Stimulated activated CD8-positive, alpha-beta memory T cell treated with anti-CD3 and anti-CD28 coated beads, Interleukin-12 subunit alpha, Interleukin-12 subunit beta, amount 100 ng/mL, for 24 hours (primary cell): Measurements from ENCODE around the gene NKPD1.

Experiments
- DNase-seq: peaks from one replicate; pipeline ENCODE4 v3.0.0-alpha.2; 2020; ENCODE audit errors: extremely low read depth

NKPD1 gene

DNA sequence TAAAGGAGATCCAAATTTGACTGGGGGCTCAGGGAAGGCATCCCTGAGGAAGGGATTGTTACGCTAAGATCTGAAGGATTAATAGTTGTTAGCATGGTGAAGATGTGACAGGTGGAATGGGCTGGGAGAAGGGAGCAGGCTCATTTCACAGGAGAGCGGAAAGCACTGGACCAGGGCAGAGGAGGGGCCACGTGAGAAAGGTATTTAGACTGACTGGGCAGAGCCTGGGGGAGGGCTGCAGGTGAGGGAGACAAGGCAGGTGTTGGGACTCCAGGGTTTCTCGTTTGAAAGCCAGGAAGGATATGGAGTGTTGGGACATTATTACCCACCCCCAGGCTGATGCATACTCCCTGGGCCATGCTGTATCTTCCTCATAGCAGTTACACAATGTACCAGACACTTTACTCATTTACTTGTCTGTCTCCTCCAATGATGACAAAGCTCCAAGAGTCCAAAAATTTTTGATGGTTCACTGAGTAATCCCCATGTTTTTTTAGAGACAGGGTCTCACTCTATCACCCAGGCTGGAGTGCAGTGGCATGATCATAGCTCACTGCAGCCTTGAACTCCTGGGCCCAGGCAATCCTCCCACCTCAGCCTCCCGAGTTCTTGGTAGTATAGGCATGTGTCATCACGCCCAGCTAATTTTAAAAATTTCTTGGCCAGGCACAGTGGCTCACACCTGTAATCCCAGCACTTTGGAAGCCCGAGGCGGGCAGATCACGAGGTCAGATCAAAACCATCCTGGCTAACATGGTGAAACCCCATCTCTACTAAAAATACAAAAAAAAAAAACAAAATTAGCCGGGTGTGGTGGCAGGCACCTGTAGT is 14.9 kb upstream of the NKPD1 start:
- no peak for DNase-seq

DNA sequence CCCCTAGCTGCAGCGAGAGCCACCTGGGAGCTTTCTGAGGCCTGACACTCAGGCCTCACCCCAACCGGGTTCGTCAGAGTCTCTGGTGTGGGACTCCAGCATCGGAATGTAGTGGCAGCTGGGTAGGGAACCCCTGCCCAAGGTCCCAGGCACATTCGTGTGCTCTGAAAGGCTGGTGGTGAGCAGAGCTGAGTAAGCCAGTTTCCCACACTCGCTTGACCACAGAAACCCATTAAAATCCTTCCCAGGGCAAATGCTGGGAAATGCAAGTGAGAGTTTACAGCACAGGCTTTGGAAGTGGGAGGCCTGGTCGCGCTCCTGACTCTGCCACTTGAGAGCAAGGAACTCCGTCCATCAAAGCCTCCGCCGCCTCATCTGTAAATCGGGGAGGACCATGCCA is 13.0 kb upstream of the NKPD1 start:
- no peak for DNase-seq

DNA sequence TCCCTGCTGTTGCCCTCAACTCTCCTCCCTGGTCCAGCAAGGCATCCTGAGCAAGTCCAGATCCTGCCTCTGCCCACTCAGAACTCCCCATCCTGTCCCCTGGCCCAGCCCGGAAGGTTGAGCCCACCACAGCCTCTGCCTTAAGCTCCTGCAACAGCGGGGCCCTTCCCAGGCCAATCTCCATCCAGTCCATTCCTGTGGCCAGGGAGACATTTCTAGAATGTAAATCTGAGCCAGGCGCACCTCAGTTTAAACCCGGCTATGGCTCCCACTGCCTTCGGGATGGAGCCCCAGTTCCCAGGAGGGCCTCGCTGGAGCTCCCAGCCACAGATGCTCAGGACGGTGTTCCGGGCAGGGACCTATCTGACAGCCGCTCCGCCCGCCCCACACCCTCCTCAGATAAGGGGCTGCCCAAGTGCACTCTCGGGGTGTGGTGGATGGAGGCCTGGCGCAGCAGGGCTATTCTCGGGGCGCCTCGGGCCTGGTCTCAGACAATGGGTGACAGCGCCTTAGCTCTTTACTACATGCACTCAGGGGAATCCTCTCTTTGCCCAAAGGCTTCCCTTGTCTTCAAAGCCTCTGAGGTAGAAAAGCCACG is 11.9 kb upstream of the NKPD1 start:
- DNase-seq, result no peak

DNA sequence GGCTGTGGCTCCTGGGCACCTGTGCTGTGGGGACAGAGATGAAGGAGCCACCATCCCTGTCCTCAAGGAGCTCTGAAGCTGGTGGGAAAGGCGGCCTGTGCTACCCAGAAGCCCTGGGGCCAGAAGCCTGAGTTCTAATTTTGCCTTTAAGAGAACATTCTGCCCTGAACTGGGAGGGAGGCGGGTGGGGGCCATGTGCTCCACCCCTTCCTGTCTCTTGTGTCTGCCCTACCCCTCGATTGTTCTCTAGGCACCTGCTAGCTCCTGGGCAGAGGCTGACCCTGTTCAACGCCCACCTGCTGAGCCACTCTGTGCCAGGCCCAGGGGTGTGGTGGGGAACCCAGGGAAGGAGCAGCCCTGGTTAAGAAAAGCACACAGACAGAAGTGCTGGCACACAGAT is 11.4 kb upstream of the NKPD1 start:
- no peak for DNase-seq

DNA sequence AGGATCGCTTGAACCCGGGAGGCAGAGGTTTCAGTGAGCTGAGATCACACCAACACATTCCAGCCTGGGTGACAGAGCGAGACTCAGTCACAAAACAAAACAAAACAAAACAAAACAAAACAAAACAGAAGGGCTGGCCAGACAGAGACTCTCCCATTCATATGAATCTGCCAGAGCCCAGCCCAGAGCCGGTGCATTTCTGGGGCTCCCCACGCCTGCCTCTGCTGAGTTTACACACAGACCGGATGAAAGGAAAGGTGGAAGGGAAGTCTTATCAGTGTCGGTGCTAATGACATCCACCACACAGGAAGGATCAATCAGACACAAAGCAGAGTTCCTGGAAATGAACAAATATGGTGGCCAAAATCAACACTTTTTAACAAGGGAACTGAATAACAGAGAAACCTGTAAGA is 10.4 kb upstream of the NKPD1 start:
- DNase-seq, result no peak

DNA sequence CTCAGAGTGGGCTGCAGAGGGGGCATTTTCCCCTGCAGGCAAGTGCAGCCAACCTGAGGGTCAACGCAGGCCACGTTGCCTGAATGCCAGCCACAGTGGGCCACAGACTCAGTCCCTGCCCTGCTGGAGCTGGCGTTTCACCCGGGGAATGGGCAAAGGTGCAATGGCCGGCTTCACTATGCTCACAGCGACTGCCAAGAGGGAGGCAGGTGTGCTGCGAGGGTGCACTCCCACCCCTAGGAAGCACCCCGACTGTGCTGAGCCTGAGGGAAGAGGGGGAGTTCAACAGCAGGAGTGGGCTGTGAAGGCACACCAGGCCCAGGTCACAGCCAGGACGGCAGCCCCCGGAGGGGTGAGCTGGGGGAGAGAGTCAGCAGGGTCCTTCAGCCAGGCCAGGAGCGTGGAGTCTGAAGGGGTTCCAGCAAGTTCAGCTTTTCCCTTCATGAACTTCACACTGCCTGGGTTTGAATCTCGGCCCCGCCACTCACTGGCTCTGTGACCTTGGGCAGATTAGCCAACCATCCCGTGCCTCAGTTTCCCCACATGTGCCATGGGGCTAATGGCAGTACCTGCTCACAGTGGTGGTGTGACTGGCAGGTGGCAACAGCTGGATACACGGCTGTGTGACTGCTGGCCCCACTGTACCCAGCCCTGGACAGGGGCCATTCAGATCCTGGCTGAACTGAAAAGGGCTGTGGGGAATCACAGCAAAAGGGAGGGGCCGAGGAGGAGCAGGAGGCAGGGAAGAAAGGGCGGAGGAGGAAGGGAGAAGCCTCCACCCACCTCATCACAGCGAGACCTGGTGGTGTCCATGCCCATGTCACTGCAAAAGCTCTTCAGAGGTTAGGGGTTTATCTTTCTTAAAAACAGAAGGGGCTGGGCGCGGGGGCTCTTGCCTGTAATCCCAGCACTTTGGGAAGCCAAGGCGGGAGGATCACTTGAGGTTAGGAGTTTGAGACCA is 9.6 kb upstream of the NKPD1 start:
- no peak for DNase-seq

DNA sequence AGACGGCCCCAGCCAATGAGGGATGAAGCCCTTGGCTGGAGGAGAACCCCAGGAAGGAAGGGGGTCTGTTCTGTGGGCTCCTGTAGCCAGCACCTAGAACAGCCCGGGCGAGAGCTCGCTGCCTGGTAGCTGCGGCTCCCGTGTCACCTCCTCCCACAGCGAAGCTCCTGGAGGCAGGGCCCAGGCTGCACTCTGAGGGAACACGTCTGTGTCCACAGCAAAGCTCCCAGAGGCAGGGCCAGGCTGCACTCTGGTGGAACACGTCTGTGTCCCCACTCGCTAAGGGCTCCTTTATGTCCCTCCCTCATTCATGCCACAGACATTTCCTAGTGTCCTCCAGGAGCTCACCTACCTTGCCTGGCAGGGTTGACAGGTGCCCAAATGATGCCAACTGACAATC is 8.8 kb upstream of the NKPD1 start:
- DNase-seq, result no peak

DNA sequence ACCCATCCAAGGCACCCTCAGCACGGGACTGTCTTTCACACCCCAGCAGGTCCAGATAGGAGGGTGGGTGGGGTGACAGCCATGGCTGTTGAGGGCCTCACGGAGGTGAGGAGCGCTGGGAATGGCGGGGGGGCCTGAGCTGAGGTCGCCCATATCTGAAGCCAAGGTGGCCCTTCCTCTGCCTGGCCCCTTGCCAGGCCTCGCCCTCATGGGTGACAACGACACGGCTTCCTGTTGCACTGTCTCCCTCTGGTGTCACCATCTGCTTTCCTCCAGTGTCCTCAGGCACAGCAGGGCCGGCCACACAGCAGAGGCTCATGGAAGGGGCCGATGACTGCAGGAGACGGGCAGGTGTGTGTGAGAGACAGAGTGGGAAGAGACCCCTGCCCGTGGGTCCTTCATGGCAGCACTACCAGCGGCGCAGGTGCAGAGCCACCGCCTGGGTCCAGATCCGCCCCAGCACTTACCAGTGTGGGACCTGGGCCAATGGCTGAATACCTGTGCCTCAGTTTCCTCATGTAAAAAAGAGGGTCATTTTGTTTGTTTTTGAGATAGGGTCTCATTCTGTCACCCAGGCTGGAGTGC is 8.1 kb upstream of the NKPD1 start:
- DNase-seq, result no peak

DNA sequence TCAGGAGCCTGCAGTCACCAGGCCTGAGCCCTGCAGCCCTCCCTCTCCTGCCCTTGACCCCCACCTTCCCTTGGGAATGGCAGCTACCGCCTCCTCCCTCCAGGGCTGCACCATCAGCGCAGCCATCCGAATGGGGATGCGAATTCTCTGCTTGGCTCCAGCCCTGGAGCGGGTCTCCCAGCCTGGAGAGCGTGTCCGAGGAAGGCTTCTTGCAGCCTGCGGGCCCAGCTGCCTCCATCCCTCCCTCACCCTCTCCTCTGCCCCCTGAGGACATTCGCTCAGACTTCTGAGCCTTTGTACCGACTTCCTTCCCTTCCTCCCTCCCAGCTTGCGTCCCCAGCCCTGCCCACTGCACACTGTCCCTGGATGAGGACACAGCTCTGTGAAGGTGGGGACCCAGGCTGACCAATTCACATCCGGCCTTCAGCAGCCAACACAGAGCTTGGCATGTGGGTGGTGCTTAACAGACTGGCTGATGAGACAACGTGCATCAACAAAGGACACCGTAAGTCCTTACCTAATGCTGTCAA is 6.0 kb upstream of the NKPD1 start:
- no peak for DNase-seq

DNA sequence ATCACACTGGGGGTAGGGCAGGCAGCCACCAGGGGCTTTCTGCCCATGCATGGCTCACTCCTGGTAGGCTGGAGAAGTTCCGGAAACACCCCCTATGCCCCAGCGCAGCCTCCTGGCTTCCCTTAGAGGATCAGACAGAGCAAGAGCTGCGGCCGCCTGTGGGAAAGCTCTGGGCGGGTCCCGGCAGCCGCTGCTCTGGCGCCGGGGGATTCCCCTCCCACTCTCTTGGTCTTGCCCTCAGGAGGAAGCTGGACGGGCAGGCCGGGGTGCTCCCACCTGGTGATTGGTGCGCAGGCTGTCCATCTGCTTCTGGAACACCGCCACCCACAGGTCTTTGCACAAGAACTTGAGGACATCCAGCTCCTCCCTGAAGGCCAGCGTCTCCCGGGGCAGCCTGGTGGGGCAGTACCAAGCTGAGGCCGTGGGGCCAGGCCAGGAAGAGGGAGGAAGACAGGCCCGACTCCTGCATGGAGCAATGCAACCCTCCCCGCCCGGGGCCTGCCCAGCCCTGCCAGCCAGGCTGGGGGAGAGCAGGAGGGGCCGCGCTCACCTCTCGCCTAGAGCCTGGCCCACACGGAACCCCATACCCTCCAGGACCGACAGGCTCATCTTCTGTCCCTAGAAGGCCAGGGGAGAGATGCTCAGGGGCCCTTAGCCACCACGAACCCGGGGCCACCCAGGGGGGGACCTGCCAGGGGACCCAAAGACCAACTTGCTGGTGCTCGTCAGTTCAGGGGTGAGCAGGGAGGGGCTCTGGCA is 4.0 kb upstream of the NKPD1 start:
- no peak for DNase-seq

DNA sequence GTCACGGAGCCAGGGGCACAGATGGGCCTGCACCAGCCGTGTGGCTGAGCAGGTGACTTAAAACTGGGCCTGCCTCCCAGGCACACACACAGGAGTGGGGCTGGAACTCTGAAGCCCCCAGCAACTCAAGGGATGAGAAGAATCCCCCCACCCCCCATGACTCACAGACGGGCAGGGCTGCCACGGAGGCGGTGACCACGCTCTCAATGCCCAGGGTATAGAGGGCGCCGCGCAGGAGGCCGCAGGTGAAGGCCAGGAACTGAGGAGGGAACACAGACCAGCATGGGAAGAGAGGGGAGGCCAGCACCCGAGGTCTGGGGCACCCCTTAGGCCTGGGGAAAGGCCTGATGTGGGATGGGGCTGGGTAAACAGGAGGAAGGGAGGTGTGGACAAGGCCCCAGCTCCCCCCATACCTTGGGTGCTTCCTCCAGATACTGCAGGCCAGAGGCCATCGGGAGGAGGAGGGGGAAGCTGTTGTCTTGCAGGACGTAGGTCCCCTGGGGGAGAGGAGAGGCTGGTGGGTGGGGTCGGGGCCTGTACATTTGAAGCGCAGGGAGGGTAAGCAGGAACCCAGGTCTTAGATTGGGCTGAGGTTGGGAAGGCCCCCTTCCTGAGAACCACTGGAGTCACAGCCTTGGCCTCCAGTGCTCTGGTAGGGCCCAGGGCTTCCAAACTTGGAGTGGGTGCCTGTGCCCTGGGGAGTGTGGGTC is 3.1 kb upstream of the NKPD1 start:
- no peak for DNase-seq

DNA sequence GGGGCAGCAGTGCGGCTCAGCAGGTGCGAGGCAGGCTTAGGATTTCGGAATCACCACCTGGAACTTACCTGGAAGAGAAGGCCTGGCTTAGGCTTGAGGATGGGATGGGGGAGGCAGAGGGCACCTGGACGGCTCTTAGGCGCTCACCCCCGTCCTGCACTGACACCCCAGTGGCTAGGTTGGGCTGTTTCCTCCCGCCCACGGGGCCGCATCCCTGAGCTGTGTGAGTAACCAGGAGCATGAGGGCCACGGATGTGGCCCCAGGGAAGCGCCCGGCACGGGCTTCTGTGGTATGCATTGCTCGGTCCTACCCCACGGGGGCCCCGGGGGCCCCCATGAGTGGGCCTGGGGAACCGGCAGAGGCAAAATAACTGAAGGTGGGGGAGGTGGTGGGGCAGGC is 2.4 kb upstream of the NKPD1 start:
- DNase-seq, result no peak

DNA sequence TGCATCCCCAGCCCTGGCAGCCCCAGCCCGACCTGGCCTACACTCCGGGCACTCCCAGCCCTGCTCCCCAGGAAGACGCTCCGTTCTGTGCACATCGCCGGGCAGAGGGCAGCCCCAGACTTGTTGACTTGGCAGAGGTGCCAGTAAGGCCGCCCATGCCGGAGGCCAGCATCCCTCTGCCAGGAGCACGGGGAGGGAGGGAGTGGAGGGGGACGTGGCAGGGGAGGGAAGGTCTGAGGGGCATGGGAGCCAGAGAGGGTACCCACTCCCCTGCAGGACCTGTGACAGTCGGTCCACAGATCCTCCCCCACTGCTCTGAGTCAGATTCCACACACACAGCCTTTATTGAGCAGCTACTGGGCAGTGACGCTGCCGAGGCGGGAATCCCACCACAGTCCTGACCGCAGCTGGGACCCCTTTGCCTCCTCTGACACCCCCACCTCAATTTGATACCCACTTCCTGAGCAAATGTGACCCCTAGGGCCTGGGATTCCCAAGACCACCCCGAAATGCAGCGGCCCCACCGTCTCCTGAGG is 1.9 kb upstream of the NKPD1 start:
- DNase-seq, result no peak

DNA sequence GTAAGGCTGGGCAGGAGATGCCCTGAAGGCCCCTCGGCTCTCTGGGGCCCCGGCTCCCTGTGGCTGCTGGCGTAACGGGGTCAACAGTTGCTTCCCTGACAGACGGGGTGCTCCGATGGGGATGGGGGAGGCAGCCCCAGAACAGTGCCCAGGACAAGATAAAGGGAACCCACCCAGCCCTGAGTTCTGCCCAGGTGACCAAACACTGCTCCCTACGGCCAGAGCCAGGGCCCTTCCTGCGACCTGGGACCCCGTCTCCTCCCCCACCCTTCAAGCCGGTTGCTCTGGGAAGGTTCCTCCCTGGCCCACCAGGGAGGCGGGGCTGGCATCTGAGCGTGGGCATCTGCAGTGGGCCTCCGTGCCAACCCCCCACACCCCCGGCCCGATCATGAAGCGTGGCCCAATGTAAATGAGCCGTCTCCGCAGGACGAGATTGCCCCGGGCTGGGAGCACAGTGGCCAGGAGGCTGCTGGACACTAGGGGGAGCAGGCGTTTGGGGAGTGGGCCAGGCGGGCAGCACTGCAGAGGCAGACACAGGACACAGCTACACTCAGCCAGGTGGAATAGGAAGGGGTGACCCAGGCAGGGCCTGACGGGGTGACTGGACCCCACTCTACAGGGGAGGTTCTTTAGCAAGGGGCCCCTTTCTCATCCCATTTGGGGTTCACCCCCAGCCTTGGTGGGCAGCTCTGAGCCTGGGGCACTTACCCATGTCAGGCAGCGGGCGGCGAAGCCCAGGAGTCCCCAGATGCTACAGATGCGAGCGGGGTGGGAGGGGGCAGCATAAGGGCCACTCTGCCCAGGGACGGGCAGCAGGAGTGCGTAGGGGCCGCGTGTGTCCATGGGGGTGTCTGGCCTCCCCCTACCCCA is 1.2 kb upstream of the NKPD1 start:
- no peak for DNase-seq

DNA sequence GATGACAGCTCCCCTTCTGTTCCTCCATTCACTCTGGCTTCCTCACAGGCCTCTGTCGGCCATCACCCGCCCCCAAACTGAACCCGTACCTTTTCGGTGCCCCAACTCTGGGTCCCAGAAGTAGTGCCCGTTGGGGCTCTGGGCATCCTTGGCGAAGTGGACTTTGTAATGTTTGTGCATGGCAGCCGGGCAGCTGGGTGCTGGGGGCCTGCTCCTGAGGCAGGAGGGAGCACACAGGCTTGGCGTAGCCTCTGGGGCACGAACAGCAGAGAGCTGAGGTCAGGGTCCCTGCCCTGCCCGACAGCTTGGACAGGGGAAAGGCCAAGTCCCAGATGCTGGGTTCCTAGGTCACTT is 834 bp downstream of the NKPD1 start:
- no peak for DNase-seq

DNA sequence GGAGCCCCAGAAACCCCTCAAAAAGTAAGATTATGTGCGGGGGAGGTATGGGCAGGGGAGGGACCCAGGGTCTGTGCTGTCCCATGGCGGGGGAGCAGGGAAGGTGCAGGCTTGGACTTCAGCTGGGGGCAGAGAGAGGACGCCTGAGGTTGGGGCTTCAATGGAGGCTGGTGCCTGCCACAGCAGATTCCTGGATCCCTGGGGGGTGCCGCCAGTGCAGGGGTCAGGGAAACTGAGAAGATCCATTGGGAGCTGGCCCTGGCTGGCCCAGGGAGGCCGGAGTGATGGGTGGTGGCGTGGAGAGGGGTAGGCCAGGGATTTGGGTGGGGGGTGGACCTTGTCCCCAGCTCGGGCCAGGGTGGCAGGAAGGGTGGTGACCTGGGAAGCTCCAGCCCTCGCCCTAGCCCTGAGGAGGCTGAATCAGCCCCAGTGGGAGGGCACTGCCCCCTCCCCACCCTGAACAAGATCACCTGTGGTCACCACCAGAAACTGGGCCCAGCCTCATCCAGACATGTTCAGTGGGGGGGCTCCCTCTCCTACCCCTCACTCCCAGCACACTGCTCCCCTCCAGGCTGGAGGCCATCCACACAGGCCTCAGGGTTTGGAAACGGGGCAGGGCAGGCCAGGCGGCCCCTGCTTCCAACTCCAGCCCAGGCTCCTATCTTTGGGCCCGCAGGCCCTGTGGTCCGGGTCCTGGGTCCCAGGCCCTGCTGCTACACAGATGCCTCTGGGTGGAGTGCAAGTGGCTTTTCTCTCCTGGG is 1.4 kb downstream of the NKPD1 start:
- no peak for DNase-seq

DNA sequence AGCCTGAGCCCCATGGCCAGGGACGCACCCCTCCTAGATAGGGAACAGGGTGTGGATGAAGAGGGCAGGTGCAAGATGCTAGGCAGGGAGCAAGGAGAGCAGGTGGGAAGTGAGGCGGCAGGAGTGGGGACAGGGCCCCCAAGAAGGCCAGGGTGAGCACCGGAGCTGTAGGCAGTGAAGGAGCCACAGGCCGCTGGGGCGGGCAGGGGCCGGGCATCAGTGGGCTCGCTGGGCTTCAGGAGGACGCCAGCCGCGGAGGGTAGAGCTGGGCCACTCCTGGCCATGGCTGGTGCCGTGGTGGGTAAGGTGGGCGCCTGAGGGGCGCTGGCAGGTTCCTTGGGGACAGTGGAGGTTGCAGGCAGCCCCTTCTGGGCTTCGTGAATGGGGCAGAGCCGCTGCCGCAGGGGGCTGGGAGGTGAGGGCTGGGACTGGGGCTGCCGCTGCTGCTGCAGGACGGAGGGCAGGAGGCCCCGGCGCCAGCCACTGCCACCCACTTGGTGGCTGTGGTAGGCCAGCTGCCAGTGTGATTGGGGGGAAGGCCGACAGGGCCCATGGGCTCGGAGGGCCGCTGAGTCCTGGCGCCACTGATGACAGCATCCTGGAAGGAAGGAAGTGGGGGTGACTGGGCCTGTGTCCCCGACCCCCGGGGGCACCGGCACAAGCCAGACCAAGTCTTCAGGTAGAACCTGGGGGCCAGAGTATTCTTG is 2.1 kb downstream of the NKPD1 start:
- no peak for DNase-seq

DNA sequence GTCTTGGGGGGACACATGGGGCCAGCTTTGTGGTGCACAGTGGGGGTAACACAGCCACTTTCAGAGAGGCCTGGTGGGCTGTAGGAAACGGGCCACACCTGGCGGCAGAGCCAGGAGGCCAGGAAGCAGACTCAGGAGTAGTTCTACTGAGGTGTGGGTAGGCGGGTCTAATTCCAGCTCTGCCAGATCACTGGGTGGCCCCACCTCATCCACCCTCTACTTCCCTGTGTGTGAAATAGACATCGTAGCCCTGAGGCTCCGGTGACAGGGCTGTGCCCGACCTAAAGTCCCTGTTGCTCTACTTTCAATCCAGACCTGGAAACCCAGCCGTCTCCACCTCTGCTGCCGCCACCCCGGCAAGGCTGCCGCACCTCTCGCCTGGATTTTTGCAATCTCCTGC is 4.0 kb downstream of the NKPD1 start:
- no peak for DNase-seq
